Stimulated activated CD4-positive, alpha-beta T cell treated with anti-CD3 and anti-CD28 coated beads, Interleukin-1b, Interleukin-23, amount 100 ng/mL, for 24 hours (primary cell): ENCODE results near the gene MLXIPL.
"Not testable (repeated sequence)": the region's sequence is repeated elsewhere in the genome, so short reads cannot be mapped to it uniquely, and the experiment has no call there.

ENCODE experiments used
- DNase-seq, 4 experiments: peaks; one replicate each; pipeline ENCODE4 v3.0.0-alpha.2; 2020; ENCODE audit warnings: low read depth in 4 of 4, low spot score in 1 of 4

The MLXIPL gene, protein sequence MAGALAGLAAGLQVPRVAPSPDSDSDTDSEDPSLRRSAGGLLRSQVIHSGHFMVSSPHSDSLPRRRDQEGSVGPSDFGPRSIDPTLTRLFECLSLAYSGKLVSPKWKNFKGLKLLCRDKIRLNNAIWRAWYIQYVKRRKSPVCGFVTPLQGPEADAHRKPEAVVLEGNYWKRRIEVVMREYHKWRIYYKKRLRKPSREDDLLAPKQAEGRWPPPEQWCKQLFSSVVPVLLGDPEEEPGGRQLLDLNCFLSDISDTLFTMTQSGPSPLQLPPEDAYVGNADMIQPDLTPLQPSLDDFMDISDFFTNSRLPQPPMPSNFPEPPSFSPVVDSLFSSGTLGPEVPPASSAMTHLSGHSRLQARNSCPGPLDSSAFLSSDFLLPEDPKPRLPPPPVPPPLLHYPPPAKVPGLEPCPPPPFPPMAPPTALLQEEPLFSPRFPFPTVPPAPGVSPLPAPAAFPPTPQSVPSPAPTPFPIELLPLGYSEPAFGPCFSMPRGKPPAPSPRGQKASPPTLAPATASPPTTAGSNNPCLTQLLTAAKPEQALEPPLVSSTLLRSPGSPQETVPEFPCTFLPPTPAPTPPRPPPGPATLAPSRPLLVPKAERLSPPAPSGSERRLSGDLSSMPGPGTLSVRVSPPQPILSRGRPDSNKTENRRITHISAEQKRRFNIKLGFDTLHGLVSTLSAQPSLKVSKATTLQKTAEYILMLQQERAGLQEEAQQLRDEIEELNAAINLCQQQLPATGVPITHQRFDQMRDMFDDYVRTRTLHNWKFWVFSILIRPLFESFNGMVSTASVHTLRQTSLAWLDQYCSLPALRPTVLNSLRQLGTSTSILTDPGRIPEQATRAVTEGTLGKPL

DNA sequence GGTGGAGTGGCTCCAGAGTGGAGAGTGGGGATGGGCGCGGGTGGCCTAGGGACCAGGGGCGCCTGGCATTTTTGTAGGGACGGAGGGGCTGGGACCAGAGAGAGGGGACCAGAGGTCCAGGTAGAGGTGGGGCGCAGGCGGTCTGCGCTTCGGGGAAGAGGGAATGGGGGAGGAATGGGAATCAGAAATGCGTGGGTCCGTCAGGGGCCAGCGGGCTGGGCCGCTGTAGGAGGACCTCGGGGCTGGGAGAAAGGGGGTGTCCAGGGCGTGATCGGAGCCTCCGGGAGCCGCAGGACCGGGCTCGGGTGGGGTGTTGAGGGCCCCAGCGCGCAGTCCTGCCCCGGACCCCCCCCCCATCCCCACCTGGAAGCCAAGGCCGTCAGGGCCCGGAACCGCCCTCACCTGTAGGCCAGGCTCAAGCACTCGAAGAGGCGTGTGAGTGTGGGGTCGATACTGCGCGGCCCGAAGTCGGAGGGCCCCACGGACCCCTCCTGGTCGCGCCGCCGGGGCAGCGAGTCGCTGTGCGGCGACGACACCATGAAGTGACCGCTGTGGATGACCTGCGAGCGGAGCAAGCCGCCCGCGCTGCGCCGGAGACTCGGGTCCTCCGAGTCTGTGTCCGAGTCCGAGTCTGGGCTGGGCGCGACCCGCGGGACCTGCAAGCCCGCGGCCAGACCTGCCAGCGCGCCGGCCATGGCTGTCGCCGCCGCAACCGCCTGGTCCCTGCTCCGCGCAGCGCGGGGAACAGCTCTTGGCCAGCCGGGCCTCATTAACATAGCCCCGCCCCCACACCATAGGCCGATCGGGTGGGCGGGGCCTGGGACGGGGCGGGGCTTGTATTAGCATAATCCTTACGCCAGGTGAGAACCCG is at the start of gene MLXIPL:
MLXIPL (minus strand) TSS at position 725 of the 871 bp plus-strand sequence; CDS start at position 695, 30 bp downstream.
- DNase-seq, result peak; percentile 33 to 61 (median 46)

DNA sequence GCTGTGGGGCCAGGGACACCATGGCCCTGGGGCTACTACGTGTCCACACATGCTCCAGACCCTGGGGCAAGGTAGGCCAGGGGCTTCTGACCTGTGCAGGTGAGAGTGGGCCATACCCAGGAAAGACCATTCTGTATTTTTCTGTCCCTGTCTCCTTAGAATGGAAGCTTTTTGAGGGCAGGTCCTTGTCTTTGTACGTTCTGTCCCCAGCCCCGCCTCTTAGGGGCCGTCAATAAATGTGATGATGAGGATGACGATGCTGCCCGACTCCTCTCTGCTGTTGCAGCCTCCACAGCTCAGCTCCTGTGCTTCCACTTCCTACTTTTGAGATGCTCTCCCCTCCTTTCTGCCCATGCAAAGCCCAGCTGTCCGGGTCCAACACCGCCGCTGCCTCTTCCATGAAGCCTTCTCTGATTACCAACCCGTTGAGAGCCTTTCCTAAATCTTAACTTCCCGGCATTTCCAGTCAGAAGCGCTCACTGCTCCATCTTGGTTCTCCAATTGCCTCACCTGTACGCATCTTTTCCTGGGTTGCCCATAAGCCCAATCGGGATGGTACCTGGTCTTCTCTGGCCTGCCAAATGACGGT is 47.6 kb upstream of the MLXIPL start:
- DNase-seq, result no peak

- DNase-seq, result no peak
Measured at GRCh38 chr7:73671322-73671661, 47.0 kb upstream of the MLXIPL start.

- DNase-seq, result no peak
Measured at GRCh38 chr7:73669858-73670385, 45.6 kb upstream of the MLXIPL start.

GRCh38 chr7:73669288-73669701 is 45.0 kb upstream of the MLXIPL start:
- DNase-seq, result no peak

DNA sequence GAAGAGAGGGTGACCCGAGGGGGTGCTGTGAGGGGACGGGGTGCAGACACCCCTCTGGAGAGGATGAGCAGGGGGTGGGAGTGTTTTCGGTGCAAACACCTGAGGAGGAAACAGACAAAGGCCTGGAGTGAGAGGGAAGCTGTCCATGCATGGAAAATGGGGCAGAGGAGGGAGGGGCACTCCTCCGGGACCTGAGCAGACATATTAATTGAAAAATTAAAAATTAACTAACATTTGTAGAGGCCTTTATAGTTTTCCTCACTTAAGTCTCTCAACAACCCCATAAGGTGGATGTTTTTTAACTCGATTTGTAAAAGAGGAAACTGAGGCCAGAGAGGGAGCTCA is 44.5 kb upstream of the MLXIPL start:
- no peak for DNase-seq

DNA sequence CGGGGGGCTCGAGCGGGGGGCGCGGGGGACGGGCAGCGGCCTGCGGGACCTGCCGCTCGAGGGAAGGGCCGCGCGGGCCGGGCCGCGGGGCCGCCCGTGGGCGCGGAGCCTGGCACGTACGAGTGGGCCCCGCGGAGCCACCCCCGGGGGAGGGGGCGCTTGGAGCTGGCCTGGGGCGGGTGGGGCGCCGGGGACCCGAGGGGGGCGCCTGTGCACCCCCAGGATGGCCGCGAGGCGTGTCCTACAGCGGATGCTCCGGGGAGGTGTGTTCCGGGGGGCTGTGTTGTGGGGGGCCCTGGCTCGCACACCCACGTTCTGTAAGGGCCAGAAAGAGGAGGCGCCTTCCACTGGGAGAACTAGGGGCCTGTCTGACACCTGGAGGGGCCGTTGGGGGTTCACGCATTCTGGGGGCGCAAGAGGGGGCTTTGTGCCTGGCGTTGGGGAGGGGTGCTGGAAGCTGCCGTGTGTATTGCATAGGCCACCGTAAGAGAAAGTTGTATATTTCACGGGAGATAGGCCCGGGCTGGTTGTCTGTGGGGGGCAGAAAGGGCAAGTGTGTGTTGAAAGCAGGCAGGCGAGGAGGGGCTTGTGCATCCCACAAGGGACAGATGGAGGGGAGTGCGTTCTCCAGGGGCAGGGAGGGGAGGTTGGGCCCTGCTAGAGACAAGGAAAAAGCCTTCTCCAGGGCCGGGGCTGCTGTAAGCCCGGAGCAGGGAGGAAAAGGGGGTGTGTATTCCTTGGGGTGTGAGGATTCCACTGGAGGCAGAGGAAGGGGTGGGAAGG is 44.0 kb upstream of the MLXIPL start:
- DNase-seq, result no peak

DNA sequence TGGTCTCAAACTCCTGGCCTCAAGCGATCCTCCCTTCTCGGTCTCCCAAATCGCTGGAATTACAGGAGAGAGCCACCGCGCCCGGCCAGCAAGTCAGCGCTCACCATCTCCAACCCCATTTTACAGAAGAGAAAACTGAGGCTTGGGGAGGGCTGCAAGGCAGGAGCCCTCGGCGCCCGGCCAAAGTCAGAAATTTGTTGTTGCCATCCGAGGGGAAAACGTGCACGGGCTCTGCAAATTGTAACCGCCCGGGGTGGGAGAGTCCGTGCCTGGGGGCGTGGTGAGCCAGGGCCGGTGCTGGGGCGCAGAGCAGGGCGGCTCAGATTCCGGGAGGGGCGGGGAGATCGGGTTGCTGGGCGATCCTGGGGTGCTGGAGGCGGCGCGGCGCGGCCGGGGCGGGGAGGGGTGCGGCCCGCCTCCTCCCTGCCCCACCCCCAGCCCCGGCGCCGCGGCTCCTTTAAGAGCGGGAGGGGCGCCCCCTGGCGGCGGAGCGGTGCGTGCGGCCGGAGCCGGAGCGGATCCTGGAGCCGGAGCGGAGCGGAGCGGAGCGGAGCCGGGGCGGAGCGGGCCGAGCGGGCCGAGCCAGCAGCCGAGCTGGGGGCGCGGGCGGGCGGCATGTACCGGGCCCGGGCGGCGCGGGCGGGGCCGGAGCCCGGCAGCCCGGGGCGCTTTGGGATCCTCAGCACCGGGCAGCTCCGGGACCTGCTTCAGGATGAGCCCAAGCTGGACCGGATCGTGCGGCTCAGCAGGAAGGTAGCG is 43.2 kb upstream of the MLXIPL start, which contains the start of gene VPS37D:
VPS37D (plus strand) TSS at position 488 of the 759 bp plus-strand sequence; CDS start at position 616, 128 bp downstream.
- peak; percentile 86 to 93 (median 88) for DNase-seq

DNA sequence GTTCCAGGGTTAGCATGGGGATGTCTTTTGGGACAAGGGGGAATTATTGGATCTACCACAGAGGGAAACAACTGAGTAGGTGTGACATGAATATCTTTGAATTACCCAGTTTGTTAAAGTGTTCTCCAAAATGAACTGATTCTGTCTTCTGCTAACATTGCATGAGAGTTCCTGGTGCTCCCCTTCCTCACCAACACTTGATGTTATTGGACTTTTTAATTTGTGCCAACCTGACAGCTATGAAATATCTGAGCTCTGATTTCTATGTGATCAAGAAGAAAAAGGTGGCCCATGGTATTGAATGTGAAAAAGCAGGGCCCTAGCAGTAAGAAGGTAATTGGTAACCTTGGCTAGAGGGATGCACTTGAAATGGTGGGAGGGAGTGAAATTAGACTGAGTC is 38.7 kb upstream of the MLXIPL start:
- DNase-seq, result no peak

DNA sequence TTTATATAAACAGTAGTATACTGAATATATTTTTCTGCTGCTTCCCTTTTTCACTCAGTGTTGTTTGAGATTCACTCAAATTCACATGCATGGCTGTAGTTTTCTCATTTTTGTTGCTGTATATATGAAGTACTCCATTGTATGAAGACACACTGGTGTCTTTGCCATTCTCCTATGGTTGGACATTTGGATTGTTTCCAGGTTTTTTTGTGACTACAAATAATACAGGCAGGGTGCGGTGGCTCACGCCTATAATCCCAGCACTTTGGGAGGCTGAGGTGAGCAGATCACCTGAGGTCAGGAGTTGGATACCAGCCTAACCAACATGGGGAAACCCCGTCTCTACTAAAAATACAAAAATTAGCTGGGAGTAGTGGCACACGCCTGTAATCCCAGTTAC is 36.3 kb upstream of the MLXIPL start:
- not testable (repeated sequence) for DNase-seq

DNA sequence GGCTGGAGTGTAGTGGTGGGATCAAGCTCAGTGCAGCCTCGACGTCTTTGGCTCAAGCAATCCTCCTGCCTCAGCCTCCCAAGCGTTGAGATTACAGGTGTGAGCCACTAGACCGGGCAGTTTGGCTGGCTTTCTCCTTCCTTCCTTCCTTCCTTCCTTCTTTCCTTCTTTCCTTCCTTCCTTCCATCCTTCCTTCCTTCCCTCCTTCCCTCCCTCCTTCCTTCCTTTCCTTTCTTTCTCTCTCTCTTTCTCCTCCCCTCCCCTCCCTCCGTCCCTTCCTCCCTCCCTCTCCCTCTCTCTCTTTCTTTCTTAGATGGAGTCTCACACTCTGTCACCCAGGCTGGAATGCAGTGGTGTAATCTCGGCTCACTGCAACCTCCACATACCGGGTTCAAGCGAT is 35.7 kb upstream of the MLXIPL start:
- no peak for DNase-seq

- not testable (repeated sequence) for DNase-seq
Measured at GRCh38 chr7:73655309-73655708, 31.0 kb upstream of the MLXIPL start.

- DNase-seq, result no peak
Measured at GRCh38 chr7:73652541-73652949, 28.2 kb upstream of the MLXIPL start.

DNA sequence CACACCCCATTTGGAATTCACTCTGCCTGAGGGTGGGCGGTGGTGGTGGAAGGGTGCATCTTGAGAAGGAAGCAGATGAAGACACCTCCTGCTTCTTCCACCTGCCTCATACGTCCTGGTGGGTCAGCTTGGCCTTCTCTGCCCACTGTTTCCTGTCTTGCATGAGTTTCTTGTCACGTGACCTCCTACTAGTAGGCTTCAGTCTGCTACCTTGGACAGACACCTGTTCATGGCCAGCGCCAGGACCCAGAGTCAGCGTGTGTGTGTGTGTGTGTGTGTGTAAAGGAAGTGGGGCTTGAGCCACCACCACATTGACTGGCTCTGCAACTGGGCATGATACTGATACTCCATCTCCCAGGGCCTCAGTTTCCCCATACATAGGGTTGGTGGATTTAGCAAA is 26.2 kb upstream of the MLXIPL start:
- DNase-seq, result no peak

DNA sequence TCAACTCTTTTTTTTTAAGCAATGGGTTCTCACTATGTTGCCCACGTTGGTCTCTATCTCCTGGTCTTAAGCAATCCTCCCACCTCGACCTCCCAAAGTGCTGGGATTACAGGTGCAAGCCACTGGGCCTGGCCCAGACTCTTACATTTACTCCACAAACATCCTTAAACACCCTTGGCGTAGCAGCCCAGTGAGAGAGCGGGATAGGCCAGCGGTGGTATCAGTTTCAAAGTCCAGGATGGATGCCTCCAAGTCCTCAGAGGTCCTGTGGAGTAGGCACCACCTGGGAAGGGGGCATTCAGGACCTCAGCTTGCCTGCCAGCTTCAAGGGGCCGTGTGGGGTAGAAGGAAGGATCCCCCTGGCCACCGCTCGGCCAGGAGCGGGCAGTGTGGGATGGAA is 25.3 kb upstream of the MLXIPL start:
- DNase-seq, result no peak

- no peak for DNase-seq
Measured at GRCh38 chr7:73648593-73649332, 24.4 kb upstream of the MLXIPL start.

DNA sequence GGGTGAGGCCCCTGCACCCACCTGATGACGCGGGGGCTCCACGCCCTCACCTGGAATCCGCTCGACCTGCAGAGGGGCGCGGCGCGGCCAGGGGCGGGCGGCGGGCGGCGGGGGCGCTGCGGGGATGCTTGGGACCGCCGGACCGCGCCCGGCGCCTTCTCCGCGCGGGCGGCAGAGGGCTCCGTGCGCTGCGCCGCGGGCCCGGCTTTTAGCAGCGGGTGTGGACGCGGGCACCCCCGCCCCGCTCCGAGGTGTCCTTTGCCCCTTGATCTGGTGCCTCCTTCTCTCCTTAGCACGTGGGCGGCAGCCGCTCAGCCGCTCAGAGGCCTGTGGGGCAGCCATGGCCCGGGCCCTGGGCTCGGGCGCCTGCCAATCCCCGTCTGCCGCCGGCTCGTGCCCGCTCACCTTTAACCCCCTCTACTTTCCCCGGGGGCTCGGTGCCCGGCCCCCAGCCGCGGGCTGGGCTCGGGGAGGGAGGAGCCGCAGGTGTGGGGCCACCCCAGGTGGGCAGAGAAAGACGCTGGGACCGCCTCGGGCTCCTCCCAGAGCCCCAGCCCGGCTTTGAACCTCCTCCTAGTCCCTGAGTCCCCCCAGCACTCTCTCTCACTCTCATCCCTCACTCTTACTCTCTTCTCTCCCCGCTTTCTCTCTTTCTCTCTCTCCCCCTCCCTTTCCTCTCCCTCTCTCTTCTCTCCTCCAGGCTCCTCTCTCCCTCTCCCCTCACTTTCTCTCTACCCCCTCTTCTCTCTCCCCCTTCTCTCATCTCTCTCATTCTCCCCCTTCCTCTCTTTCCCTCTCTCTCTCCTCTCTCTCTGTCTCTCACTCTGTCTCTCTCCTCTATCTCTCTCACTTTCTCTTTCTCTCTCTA is 23.6 kb upstream of the MLXIPL start:
- no peak for DNase-seq
